K562 (cell line): ENCODE measurements around the gene CUL9. TPM values are rescaled to one million over a fixed set of nuclear protein-coding genes. Genes with fewer than 3 reads are reported as not detected.
A peak's percentile ranks its signal among the peaks of the same experiment; 100 is the strongest.

Experiments used
- ATAC-seq: fragments of 200-7000 bp; cut with Tn5 transposase; 3 replicates; pipeline ENCODE4 v1.9.1; 2020; ENCODE audit warnings: moderate library complexity
- BruUV-seq: library from RNA; stranded (reverse); fragments of 400-500 nt; replicated peaks from 2 replicates; lab custom pipeline; 2021; lab: Mats Ljungman, UMichigan
- CTCF ChIA-PET: fragments of 300-600 bp; formaldehyde crosslinking; extraction: SDS; loops from one replicate; lab custom pipeline; 2021; ENCODE audit warnings: low intra/inter-chr PET ratio; lab: Yijun Ruan, JAX
- POLR2A ChIA-PET: fragments of 300-600, 350-650 bp; sonication (Branson Sonifier 250); formaldehyde crosslinking; extraction: SDS; loops from one replicate; lab custom pipeline; 2021; ENCODE audit warnings: antibody characterized with exemption, inconsistent platforms; lab: Yijun Ruan, JAX
- DNase-seq, 4 experiments: peaks; one replicate each; pipeline versions ENCODE4 v3.0.0 to v3.0.0-alpha.2; 2011 to 2018; ENCODE audit warnings: low spot score in 3 of 4, mixed read lengths in 3 of 4; ENCODE audit errors: extremely low read depth in 1 of 4
- FAIRE-seq: peaks from 2 replicates; lab custom pipeline; 2011; peaks lifted over from hg19 to GRCh38; lab: Jason Lieb, UNC
- H2AFZ ChIP-seq: 2 replicates; pipeline ENCODE4 v1.6.0; 2011; ENCODE audit warnings: low read depth, low read length, control low read depth, inconsistent platforms
- H3K27ac ChIP-seq: fragments of 200-600 bp; 3 replicates; pipeline ENCODE4 v1.8.0; 2011; ENCODE audit warnings: low read depth, mild to moderate bottlenecking, control low read depth, inconsistent platforms, low read length, moderate library complexity, mixed read lengths; ENCODE audit errors: extremely low read depth
- H3K27me3 ChIP-seq, 2 experiments: fragments of 300-600 bp in 1 of 2; 2 replicates in 1 of 2; 3 replicates in 1 of 2; pipeline versions ENCODE4 v1.6.0 to v1.8.0; 2011; ENCODE audit warnings: inconsistent platforms in 2 of 2, low read length in 2 of 2, mild to moderate bottlenecking in 1 of 2, mixed read lengths in 1 of 2, moderate library complexity in 1 of 2; ENCODE audit not compliant: control insufficient read depth in 2 of 2, insufficient read depth in 2 of 2
- H3K36me3 ChIP-seq: fragments of 300-600 bp; 3 replicates; pipeline ENCODE4 v1.8.0; 2011; ENCODE audit warnings: mild to moderate bottlenecking, low read length, inconsistent platforms; ENCODE audit not compliant: control insufficient read depth, insufficient read depth
- H3K4me1 ChIP-seq, 2 experiments: fragments of 200-600 bp in 1 of 2; replicated peaks in 1 of 2; 2 replicates in 1 of 2; 3 replicates in 1 of 2; pipeline versions ENCODE4 v1.5.1 to v1.8.0; 2011; ENCODE audit warnings: inconsistent platforms in 2 of 2, low read length in 2 of 2, mild to moderate bottlenecking in 1 of 2, mixed read lengths in 1 of 2, moderate library complexity in 1 of 2; ENCODE audit not compliant: control insufficient read depth in 2 of 2, insufficient read depth in 2 of 2
- H3K4me2 ChIP-seq: 2 replicates; pipeline ENCODE4 v1.6.1; 2011; ENCODE audit warnings: low read length, control low read depth, inconsistent platforms, mixed read lengths; ENCODE audit not compliant: insufficient read depth
- H3K4me3 ChIP-seq: fragments of 200-600 bp; sonication (generic), shearing (Covaris generic); 2 replicates; pipeline ENCODE4 v1.5.1; 2016; ENCODE audit warnings: control low read depth, inconsistent platforms
- H3K79me2 ChIP-seq: fragments of 200-600 bp; 3 replicates; pipeline ENCODE4 v1.8.0; 2011; ENCODE audit warnings: low read length, inconsistent platforms; ENCODE audit not compliant: control insufficient read depth, insufficient read depth
- H3K9ac ChIP-seq, 2 experiments: 2 replicates each; pipeline versions ENCODE4 v1.6.0 to v1.6.1; 2011; ENCODE audit warnings: low read depth in 2 of 2, low read length in 2 of 2, control low read depth in 1 of 2, inconsistent platforms in 1 of 2, mild to moderate bottlenecking in 1 of 2, mixed read lengths in 1 of 2; ENCODE audit not compliant: insufficient read depth in 1 of 2
- H3K9me1 ChIP-seq: one replicate; pipeline ENCODE4 v1.6.0; 2011; ENCODE audit warnings: inconsistent platforms, mild to moderate bottlenecking, low read length, moderate library complexity; ENCODE audit not compliant: control insufficient read depth, insufficient read depth
- H3K9me3 ChIP-seq: replicated peaks from 2 replicates; pipeline ENCODE4 v1.5.1; 2011; ENCODE audit warnings: low read depth, low read length, inconsistent platforms; ENCODE audit not compliant: control insufficient read depth, insufficient read depth
- H4K20me1 ChIP-seq: replicated peaks from 2 replicates; pipeline ENCODE4 v1.6.1; 2011; ENCODE audit warnings: low read length, inconsistent platforms, mixed read lengths; ENCODE audit not compliant: control insufficient read depth, insufficient read depth
- ATF1 ChIP-seq, 2 experiments: fragments of 450-650 bp in 1 of 2; IDR thresholded peaks; 2 replicates each; pipeline ENCODE4 v1.6.1; 2016; ENCODE audit warnings: missing compliant biosample characterization in 1 of 2, missing genetic modification characterization in 1 of 2
- CREM ChIP-seq: IDR thresholded peaks from 2 replicates; pipeline ENCODE4 v1.6.1; 2014; ENCODE audit warnings: antibody characterized with exemption, low read depth
- CXXC5 ChIP-seq: fragments of 250-450 bp; sonication (Bioruptor Pico); IDR thresholded peaks from 2 replicates; pipeline ENCODE4 v1.8.0; 2022; ENCODE audit warnings: inconsistent platforms, mild to moderate bottlenecking, moderate library complexity
- HIVEP1 ChIP-seq: fragments of 250-450 bp; sonication (Bioruptor Pico); IDR thresholded peaks from 2 replicates; pipeline ENCODE4 v1.4.0; 2020; ENCODE audit warnings: mild to moderate bottlenecking
- KDM1A ChIP-seq, 2 experiments: fragments of 450-650 bp; IDR thresholded peaks; 2 replicates each; pipeline ENCODE4 v1.6.1; 2016; ENCODE audit warnings: mild to moderate bottlenecking in 2 of 2
- MTA3 ChIP-seq: fragments of 450-650 bp; formaldehyde crosslinking; IDR thresholded peaks from 2 replicates; pipeline ENCODE4 v1.6.1; 2017; ENCODE audit warnings: mild to moderate bottlenecking, borderline replicate concordance
- RCOR1 ChIP-seq, 2 experiments: IDR thresholded peaks; 2 replicates each; pipeline ENCODE4 v1.6.1; 2012; ENCODE audit warnings: low read depth in 2 of 2, low read length in 2 of 2, borderline replicate concordance in 1 of 2, improper control_type of control experiment in 1 of 2
- SNRNP70 ChIP-seq: fragments of 200-400 bp; formaldehyde crosslinking; optimal IDR thresholded peaks from 2 replicates; pipeline ENCODE3; 2017; ENCODE audit warnings: low read depth, low read length
- ZFP30 ChIP-seq: fragments of 250-450 bp; sonication (Bioruptor Pico); IDR thresholded peaks from 2 replicates; pipeline ENCODE4 v1.8.0; 2022; ENCODE audit warnings: moderate library complexity, mild to moderate bottlenecking, inconsistent platforms, borderline replicate concordance
- ZNF143 ChIP-seq: sonication (generic); formaldehyde crosslinking; IDR thresholded peaks from 2 replicates; pipeline ENCODE4 v1.9.0; 2022; ENCODE audit warnings: mild to moderate bottlenecking, missing genetic modification reagents
- ZNF436 ChIP-seq: fragments of 250-450, 450-650 bp; sonication (Bioruptor Pico); formaldehyde crosslinking; IDR thresholded peaks from 2 replicates; pipeline ENCODE4 v1.7.0; 2020; ENCODE audit warnings: mild to moderate bottlenecking
- WGBS: fragments of 100-300 bp; shearing (Covaris generic); methylation state at CpG from one replicate; pipeline ENCODE4 v1.1.6; 2016; ENCODE audit warnings: low coverage, mixed read lengths; ENCODE audit not compliant: insufficient coverage; ENCODE audit errors: missing lambda C conversion rate; 5-methylcytosine and 5-hydroxymethylcytosine counted together
- in situ Hi-C: fragments of 300-500 bp; cut with MboI; formaldehyde crosslinking; loops from 4 replicates; pipeline ENCODE4 v1.15.0; 2018; ENCODE audit warnings: inconsistent platforms, mixed read lengths
- intact Hi-C: fragments of 100-400 bp; cut with micrococcal nuclease; formaldehyde crosslinking; loops from 2 replicates; pipeline ENCODE4 v1.14.2; 2022
- polyA plus RNA-seq, 8 experiments: library from polyadenylated mRNA; depleted of rRNA in 4 of 8; stranded (reverse) in 5 of 8; unstranded in 3 of 8; fragments of >200 nt; fragmentation: Nextera tagmentation in 2 of 8; fragmentation: Illumina TruSeq in 1 of 8; extraction: Ambion mirVana in 2 of 8; extraction: Trizol in 1 of 8; gene quantifications; 2 replicates each; pipeline versions ENCODE4 v1.2.1 to v1.2.3, GENCODE V29; 2011 to 2014; ENCODE audit warnings: inconsistent platforms in 1 of 8, missing spikeins in 1 of 8
- total RNA-seq, 7 experiments: library from RNA; depleted of rRNA in 6 of 7; stranded (reverse); fragments of >200 nt in 6 of 7; fragmentation: Illumina TruSeq in 2 of 7; extraction: Trizol in 2 of 7; gene quantifications; 2 replicates each; pipeline versions ENCODE4 v1.2.1 to v1.2.3, GENCODE V29; 2011 to 2021; ENCODE audit warnings: low replicate concordance in 1 of 7
- TF ChIP-seq, protein P1 (sequence below): fragments of 250-450 bp; sonication (Bioruptor Pico); IDR thresholded peaks from 2 replicates; pipeline ENCODE4 v1.4.0; 2020
- TF ChIP-seq, protein P2 (sequence below), 3 experiments: fragments of 200-800 bp in 1 of 3; sonication (Bioruptor generic) in 1 of 3; sonication (generic) in 1 of 3; formaldehyde crosslinking in 1 of 3; IDR thresholded peaks; 2 replicates each; pipeline versions ENCODE4 v1.6.1 to v1.8.0; 2016 to 2022; ENCODE audit warnings: mild to moderate bottlenecking in 2 of 3, missing compliant biosample characterization in 2 of 3, missing genetic modification characterization in 2 of 3, missing genetic modification reagents in 1 of 3

CUL9 gene
- total and polyA plus RNA-seq, 9 of the 15 experiments (the other 6 are each of a cell fraction or from before 2014, with no cell fraction given): 0.50 to 20.7 (median 6.6) TPM

DNA sequence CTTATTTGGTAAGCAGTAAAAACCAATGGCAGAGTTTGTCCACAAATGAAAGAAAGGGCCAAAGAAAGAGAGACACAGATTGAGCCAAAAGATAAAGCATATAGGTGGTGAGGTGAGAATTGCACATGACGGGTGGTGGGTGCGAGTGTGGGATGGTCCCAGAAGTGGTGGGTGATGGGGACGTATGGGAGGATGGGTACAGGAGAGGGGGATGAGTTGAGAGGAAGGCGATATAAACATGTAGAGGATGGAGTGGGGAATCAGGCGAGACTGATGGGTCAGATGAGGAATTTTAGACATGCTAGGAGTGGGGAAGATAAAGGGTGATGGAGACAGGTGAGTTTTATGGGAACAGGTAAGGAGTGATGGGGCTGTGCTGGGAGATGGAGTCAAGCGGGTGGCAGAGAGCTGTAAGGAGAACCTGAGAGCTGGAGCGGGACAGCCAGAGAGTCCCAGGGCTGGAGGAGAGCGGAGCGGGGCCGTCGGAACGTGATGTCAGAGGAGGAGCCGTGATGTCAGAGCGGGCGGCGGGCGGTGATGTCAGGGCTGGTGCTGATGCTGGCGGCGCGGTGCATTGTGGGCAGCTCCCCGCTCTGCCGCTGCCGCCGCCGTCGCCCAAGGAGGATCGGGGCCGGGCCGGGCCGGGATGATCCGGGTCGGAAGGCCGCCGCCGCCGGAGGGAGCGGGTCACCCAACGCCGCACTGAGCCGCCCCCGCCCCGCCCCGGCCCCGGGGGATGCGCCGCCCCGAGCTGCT lies 61.1 kb downstream of the CUL9 start, which contains the start of gene TTBK1:
Gene TTBK1 (plus strand): TSS at position 574 of the 756 bp plus-strand sequence. CDS start 3,180 bp downstream, outside the sequence.
- Histone ChIP-seq H3K9me1 (no peaks in the 10 kb centered on the region), H3K27ac (no peak within 1 kb of the TSS), H3K4me3 (no peak within 1 kb of the TSS), H3K4me1 (peaks cover 10 to 24% of the 10 kb centered on the region in 2 experiments), H3K27me3 (peaks cover 39 to 67% of the 10 kb centered on the region in 2 experiments), H4K20me1 (0 out of 2 replicates have a peak, but pooled peaks cover 6% of the 10 kb centered on the region), H3K36me3 (no peaks in the 10 kb centered on the region), H3K9ac (no peak within 1 kb of the TSS), H3K4me2 (no peak within 1 kb of the TSS), H3K79me2 (no peaks in the 10 kb centered on the region), H2AFZ (no peak within 1 kb of the TSS), H3K9me3 (peaks cover 3% of the 10 kb centered on the region; the same call in 1 of the 2 replicates)
- CTCF ChIA-PET: no interaction called here
- intact Hi-C loops (no loop called here), in situ Hi-C loops (no loop called here)
- no peak for ATAC-seq
- WGBS: 5% methylated on average over 27 of the region's 47 CpGs
- POLR2A ChIA-PET: interaction anchor here (1.5 kb wide), 1 partner anchor 13 kb away, joined by 3 read pairs; no protein-coding TSS in a partner anchor
- FAIRE-seq: no peak
- DNase-seq: peak in 2 of 4 experiments; percentile 70 to 78
- no TSS peak for BruUV-seq
- no peak for TF ChIP-seq ZNF436 (CRISPR knock-in tag)
- no peak for TF ChIP-seq SNRNP70
- peak; percentile 66; the same call in 1 of the 2 replicates for TF ChIP-seq MTA3
- peak; percentile 95 for TF ChIP-seq CREM
- TF ChIP-seq HIVEP1: no peak
- peak; percentile 83 to 89 for TF ChIP-seq KDM1A (IDR thresholded peaks at IDR 0.05)
- TF ChIP-seq ZFP30 (CRISPR knock-in tag): no peak
- TF ChIP-seq ATF1 (CRISPR knock-in tag; IDR thresholded peaks at IDR 0.05): peak; percentile 45
- TF ChIP-seq ATF1 (tag; IDR thresholded peaks at IDR 0.05): peak; percentile 92
- TF ChIP-seq, protein P1, sequence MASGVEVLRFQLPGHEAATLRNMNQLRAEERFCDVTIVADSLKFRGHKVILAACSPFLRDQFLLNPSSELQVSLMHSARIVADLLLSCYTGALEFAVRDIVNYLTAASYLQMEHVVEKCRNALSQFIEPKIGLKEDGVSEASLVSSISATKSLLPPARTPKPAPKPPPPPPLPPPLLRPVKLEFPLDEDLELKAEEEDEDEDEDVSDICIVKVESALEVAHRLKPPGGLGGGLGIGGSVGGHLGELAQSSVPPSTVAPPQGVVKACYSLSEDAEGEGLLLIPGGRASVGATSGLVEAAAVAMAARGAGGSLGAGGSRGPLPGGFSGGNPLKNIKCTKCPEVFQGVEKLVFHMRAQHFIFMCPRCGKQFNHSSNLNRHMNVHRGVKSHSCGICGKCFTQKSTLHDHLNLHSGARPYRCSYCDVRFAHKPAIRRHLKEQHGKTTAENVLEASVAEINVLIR (CRISPR knock-in tag): peak; percentile 33; the same call in 1 of the 2 replicates
- peak in 1 of 2 experiments; percentile 94; a peak in 2 of 4 replicates for TF ChIP-seq RCOR1 (IDR thresholded peaks at IDR 0.05; ENCODE audit: borderline replicate concordance in 1 of 2, low read depth in 2 of 2, low read length in 2 of 2)
- TF ChIP-seq ZNF143 (CRISPR knock-in tag): peak; percentile 81
- TF ChIP-seq, protein P2, sequence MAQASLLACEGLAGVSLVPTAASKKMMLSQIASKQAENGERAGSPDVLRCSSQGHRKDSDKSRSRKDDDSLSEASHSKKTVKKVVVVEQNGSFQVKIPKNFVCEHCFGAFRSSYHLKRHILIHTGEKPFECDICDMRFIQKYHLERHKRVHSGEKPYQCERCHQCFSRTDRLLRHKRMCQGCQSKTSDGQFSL (CRISPR knock-in tag; IDR thresholded peaks at IDR 0.05): 0 out of 2 replicates have a peak, but pooled peaks have one; percentile 20
- TF ChIP-seq, protein P2 (tag; IDR thresholded peaks at IDR 0.05): no peak
- TF ChIP-seq CXXC5: peak; percentile 49
